Chondrocyte (in vitro differentiated cells): Measurements from ENCODE around the gene STK32C. TPM values are rescaled to one million over a fixed set of nuclear protein-coding genes. Genes with fewer than 3 reads are reported as not detected.

ENCODE experiments used
- DNase-seq: peaks from one replicate; pipeline ENCODE4 v3.0.0; 2021; ENCODE audit warnings: mixed read lengths, low spot score
- H3K27ac Mint-ChIP-seq: one replicate; pipeline ENCODE4 v1.8.0; 2021; ENCODE audit warnings: mild to moderate bottlenecking, moderate library complexity, mixed read lengths; ENCODE audit not compliant: unreplicated experiment
- H3K27me3 Mint-ChIP-seq: 2 replicates; pipeline ENCODE4 v1.8.0; 2021; ENCODE audit warnings: low read depth, mixed read lengths
- H3K36me3 Mint-ChIP-seq: 2 replicates; pipeline ENCODE4 v1.8.0; 2021; ENCODE audit warnings: low read depth, mixed read lengths
- H3K4me1 Mint-ChIP-seq: 2 replicates; pipeline ENCODE4 v1.8.0; 2021; ENCODE audit warnings: low read depth, mild to moderate bottlenecking, mixed read lengths
- H3K4me3 Mint-ChIP-seq: one replicate; pipeline ENCODE4 v1.8.0; 2021; ENCODE audit warnings: mild to moderate bottlenecking, moderate library complexity, mixed read lengths; ENCODE audit not compliant: unreplicated experiment
- H3K9me3 Mint-ChIP-seq: 2 replicates; pipeline ENCODE4 v1.8.0; 2021; ENCODE audit warnings: low read depth, mixed read lengths
- total RNA-seq: library from RNA; stranded (reverse); gene quantifications from 3 replicates; pipeline ENCODE4 v1.2.1, GENCODE V29; 2021
- TF ChIP-seq, protein P1 (sequence below): fragments of 200-600 bp; sonication (generic); IDR thresholded peaks from 2 replicates; pipeline ENCODE4 v1.5.0; 2021; ENCODE audit warnings: antibody characterized with exemption, mild to moderate bottlenecking, moderate library complexity

Gene STK32C
- total RNA-seq, 1 donor from 2014 or later, result 17.9 TPM

DNA sequence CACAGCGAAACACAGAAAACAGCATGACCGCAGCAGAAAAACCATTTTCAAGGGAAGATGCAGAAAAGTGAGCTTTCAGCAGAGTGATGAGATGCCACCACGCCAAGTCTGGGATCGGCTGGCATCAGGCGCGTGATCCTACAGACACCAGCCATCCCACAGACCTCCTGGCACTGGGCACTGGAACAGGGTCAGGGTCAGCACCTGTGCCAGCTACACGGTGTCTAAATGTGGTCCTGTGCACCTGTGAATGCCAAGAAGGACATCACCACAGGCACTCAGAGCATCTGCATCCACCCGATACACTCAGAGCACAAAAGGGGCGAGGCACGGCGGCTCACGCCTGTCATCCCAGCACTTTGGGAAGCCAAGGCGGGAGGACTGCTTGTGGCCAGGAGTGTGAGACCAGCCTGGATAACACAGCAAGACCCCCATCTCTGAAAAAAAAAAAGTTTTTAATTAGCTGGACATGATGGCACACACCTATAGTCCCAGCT, 31.5 kb downstream of the STK32C start:
- no peaks in the 10 kb centered on the region for H3K9me3 Mint-ChIP-seq
- H3K27ac Mint-ChIP-seq, result no peak overlapping the region

DNA sequence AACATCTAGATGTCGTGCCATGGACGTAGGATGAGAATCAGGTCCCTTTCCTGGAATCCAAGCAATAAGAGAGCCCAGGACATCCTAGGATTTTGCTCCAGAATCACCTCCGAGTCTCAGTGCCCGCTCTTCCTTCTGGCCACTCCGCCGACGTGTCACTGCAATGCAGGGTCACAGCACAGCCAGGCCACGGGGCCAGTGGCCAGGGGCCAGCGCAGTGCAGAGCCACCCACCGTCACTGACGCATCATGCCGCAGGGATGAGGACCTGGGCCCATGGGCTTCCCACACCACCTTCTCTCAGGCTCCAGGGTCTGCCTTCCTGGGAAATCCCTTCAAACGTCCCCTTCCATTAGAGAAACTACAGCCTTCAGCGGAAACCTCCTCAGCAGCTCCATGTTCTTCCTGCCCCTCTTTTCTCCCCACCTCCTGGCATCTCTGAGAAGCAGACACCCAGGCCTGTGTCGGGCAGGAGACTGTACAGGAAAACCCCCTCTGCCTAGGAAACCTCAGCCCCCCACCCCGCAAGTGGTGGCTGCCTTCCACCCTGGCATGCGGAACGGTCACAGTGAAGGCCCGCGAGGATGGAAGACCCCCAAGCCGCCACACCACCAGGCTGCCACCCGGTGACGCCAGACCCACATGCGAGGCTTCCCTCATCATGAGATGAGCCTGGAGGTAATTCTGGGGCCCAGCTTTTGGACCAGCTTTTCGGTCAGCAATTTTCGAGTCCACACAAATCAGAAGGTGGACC, 32.1 kb downstream of the STK32C start:
- H3K4me3 Mint-ChIP-seq, result no peak overlapping the region
- H3K27me3 Mint-ChIP-seq, result peaks cover 1% of the 10 kb centered on the region
- H3K36me3 Mint-ChIP-seq, result peaks cover 4% of the 10 kb centered on the region
- no peaks in the 10 kb centered on the region for H3K9me3 Mint-ChIP-seq
- TF ChIP-seq, protein P1, sequence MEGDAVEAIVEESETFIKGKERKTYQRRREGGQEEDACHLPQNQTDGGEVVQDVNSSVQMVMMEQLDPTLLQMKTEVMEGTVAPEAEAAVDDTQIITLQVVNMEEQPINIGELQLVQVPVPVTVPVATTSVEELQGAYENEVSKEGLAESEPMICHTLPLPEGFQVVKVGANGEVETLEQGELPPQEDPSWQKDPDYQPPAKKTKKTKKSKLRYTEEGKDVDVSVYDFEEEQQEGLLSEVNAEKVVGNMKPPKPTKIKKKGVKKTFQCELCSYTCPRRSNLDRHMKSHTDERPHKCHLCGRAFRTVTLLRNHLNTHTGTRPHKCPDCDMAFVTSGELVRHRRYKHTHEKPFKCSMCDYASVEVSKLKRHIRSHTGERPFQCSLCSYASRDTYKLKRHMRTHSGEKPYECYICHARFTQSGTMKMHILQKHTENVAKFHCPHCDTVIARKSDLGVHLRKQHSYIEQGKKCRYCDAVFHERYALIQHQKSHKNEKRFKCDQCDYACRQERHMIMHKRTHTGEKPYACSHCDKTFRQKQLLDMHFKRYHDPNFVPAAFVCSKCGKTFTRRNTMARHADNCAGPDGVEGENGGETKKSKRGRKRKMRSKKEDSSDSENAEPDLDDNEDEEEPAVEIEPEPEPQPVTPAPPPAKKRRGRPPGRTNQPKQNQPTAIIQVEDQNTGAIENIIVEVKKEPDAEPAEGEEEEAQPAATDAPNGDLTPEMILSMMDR, result no peak
- H3K4me1 Mint-ChIP-seq, result no peaks in the 10 kb centered on the region
- DNase-seq, result peak; percentile 75
- H3K27ac Mint-ChIP-seq, result no peak overlapping the region

More for the DNA sequence above, 31.5 kb downstream of the STK32C start:
- peak; percentile 41 for DNase-seq
- Mint-ChIP-seq H3K36me3 (peaks cover 4% of the 10 kb centered on the region), H3K4me1 (no peaks in the 10 kb centered on the region), H3K4me3 (no peak overlapping the region), H3K27me3 (peaks cover 1% of the 10 kb centered on the region)
- TF ChIP-seq, protein P1, result no peak

DNA sequence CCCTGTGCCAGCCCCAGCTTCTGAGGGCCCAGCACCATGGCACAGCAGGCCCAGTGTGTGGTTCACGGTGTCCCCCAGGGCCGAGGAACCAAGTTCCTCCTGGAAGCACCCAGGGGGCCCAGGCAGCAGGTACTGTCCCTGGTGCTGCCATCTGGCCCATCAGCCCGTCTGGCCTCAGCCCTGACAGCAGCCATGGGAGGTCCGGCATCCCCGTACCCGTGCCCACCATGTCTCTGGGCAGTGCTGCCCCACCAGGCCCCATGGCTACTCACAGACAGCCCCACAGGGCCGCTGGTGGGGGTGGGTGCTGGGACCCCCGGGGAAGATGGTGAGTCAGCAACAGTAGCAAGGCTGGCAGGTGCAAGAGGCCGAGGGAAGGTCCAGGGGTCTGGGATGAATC, 32.8 kb downstream of the STK32C start:
- H3K27ac Mint-ChIP-seq, result no peak overlapping the region
- H3K9me3 Mint-ChIP-seq, result no peaks in the 10 kb centered on the region
- H3K36me3 Mint-ChIP-seq, result peaks cover 4% of the 10 kb centered on the region
- H3K27me3 Mint-ChIP-seq, result peaks cover 1% of the 10 kb centered on the region
- TF ChIP-seq, protein P1, result no peak
- no peaks in the 10 kb centered on the region for H3K4me1 Mint-ChIP-seq
- DNase-seq, result peak; percentile 72
- no peak overlapping the region for H3K4me3 Mint-ChIP-seq

DNA sequence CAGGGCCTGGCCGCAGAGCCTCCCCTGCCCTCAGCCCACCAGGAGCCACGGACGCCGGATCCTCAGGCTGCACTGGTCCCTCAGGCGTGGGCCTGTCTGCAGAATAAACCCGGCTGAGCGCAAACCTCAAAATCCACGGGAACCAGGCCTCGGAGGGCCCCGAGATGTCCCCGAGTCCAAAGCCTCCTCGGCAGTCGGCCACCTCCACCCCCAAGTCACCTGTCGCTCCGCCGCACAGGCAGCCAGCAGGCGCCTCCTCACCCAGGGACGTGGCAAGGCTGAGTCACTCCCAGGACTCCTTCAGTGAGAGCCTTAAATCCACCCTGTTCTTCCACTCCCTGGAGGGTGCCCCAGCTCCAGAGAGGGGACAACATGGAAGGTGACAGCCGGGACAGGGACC, 33.2 kb downstream of the STK32C start:
- Mint-ChIP-seq H3K4me1 (no peaks in the 10 kb centered on the region), H3K27ac (no peak overlapping the region), H3K36me3 (peaks cover 4% of the 10 kb centered on the region), H3K27me3 (peaks cover 1% of the 10 kb centered on the region), H3K9me3 (no peaks in the 10 kb centered on the region), H3K4me3 (no peak overlapping the region)
- peak; percentile 85 for DNase-seq
- TF ChIP-seq, protein P1, result no peak

DNA sequence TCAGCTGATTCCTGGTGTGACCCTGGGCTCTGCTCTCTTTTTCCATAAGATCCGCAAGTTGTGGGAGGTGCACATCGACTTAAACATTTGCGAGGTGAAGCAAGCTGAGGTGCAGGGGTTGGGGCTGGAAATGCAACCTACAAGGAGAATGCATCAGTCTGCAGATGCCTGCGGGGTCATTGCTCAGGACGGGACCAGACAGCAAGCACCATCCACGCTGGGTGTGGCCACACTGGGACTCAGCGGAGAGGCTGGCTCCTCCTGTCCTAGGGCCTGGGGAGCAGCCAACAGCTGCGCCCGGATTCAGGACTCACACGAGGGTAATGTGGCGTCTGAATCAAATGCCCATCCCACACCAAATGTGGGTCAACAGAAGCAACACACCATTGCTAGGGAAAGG, 33.8 kb downstream of the STK32C start:
- Mint-ChIP-seq H3K9me3 (no peaks in the 10 kb centered on the region), H3K4me3 (no peak overlapping the region), H3K27ac (no peak overlapping the region), H3K27me3 (peaks cover 1% of the 10 kb centered on the region), H3K4me1 (no peaks in the 10 kb centered on the region), H3K36me3 (peaks cover 4% of the 10 kb centered on the region)
- TF ChIP-seq, protein P1, result no peak
- peak; percentile 56 for DNase-seq
